ENCODE data around the gene PSME1. TPM values are rescaled to one million over a fixed set of nuclear protein-coding genes. Genes with fewer than 3 reads are reported as not detected.

Gene PSME1
- total and polyA plus RNA-seq, 4 experiments from 2014 or later, result 257 to 1,008 (median 624) TPM

GRCh38 chr14:24149302-24149969 is 13.4 kb downstream of the PSME1 start:
- Mint-ChIP-seq H3K4me3 (peak overlapping the region; percentile 31 to 98 (median 92)), H3K36me3 (peaks cover 27 to 58% of the 10 kb centered on the region in 2 donors), H3K27ac (peak overlapping the region in 2 of 7 donors; percentile 17 to 89), H3K27me3 (no peaks in the 10 kb centered on the region), H3K4me1 (peaks cover 26 to 61% (median 42%) of the 10 kb centered on the region in 4 donors), H3K9me3 (no peaks in the 10 kb centered on the region)
- H3K27ac ChIP-seq (ENCODE audit: low read depth, low read length), result peak overlapping the region; percentile 10
- no peak overlapping the region for H3K4me3 ChIP-seq (ENCODE audit: low read length in 2 of 2)
- no peak for DNase-seq
- peaks cover 46% of the 10 kb centered on the region for H3K4me1 ChIP-seq (ENCODE audit: insufficient read depth, low read length)
- intact Hi-C loops (cut with micrococcal nuclease), result loop anchor here (10.0 kb wide), 1 partner anchor 55 kb away; the partner anchor contains the start of gene PCK2
- no peaks in the 10 kb centered on the region for H3K9me3 ChIP-seq (ENCODE audit: control insufficient read depth in 1 of 2, low read length in 2 of 2)
- ChIA-PET CTCF (ENCODE audit: partially characterized antibody) (interaction anchor here (0.7 to 8.5 kb wide), 5 partner anchors 8 to 45 kb away, joined by 3 to 110 read pairs (median 3); partner anchors contain the start of genes EMC9 and IRF9), POLR2A (ENCODE audit: partially characterized antibody) (interaction anchor here (0.8 to 9.5 kb wide), 9 partner anchors 8 to 47 kb away, joined by 3 to 162 read pairs (median 16); partner anchors contain the start of genes DCAF11, EMC9, IPO4 and IRF9)
- peaks cover 43% of the 10 kb centered on the region for H3K36me3 ChIP-seq (ENCODE audit: insufficient read depth, low read length)
- no peaks in the 10 kb centered on the region for H3K27me3 ChIP-seq (ENCODE audit: insufficient read depth, low read length)

GRCh38 chr14:24150061-24150460 is 14.1 kb downstream of the PSME1 start:
- H3K36me3 Mint-ChIP-seq, result peaks cover 33 to 61% of the 10 kb centered on the region in 2 donors
- ChIA-PET CTCF (ENCODE audit: partially characterized antibody) (interaction anchor here (0.7 to 8.5 kb wide), 5 partner anchors 9 to 44 kb away, joined by 3 to 110 read pairs (median 3); partner anchors contain the start of genes EMC9, IRF9 and PSME1), POLR2A (ENCODE audit: partially characterized antibody) (interaction anchor here (0.8 to 9.5 kb wide), 10 partner anchors 8 to 66 kb away, joined by 3 to 162 read pairs (median 5); partner anchors contain the start of genes DCAF11, EMC9, IPO4 and IRF9)
- no peaks in the 10 kb centered on the region for H3K9me3 Mint-ChIP-seq
- peak overlapping the region in 1 of 7 donors; percentile 32 for H3K27ac Mint-ChIP-seq
- no peaks in the 10 kb centered on the region for H3K27me3 Mint-ChIP-seq
- H3K36me3 ChIP-seq (ENCODE audit: insufficient read depth, low read length), result peaks cover 43% of the 10 kb centered on the region
- H3K9me3 ChIP-seq (ENCODE audit: control insufficient read depth in 1 of 2, low read length in 2 of 2), result no peaks in the 10 kb centered on the region
- no peaks in the 10 kb centered on the region for H3K27me3 ChIP-seq (ENCODE audit: insufficient read depth, low read length)
- H3K4me3 Mint-ChIP-seq, result peak overlapping the region in 3 of 8 donors; percentile 20 to 58 (median 54)
- H3K4me1 ChIP-seq (ENCODE audit: insufficient read depth, low read length), result peaks cover 40% of the 10 kb centered on the region
- intact Hi-C loops (cut with micrococcal nuclease), result no loop called here
- no peak overlapping the region for H3K27ac ChIP-seq (ENCODE audit: low read depth, low read length)
- peaks cover 26 to 55% (median 38%) of the 10 kb centered on the region in 4 donors for H3K4me1 Mint-ChIP-seq
- H3K4me3 ChIP-seq (ENCODE audit: low read length in 2 of 2), result no peak overlapping the region
- no peak for DNase-seq

DNA sequence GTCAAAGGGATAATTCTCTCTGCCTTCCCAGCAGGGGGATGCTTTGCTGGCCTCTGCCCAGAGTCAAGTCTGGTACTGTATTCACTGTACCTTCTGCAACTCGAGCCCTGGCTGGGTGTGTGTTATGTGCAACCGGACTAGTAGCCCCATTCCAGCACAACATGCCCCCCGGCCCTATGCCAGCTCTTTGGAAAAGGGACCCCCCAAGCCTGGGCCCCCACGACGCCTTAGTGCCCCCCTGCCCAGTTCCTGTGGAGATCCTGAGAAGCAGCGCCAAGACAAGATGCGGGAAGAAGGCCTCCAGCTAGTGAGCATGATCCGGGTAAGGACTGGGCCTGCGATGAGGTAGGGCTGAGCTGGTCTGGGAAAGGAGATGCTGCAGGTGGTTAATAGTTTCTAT is 14.6 kb downstream of the PSME1 start:
- no peaks in the 10 kb centered on the region for H3K27me3 Mint-ChIP-seq
- peak overlapping the region in 4 of 8 donors; percentile 20 to 58 (median 48) for H3K4me3 Mint-ChIP-seq
- ChIA-PET POLR2A (ENCODE audit: partially characterized antibody) (interaction anchor here (0.5 to 9.5 kb wide), 10 partner anchors 8 to 66 kb away, joined by 4 to 162 read pairs (median 5); partner anchors contain the start of genes DCAF11, EMC9, IPO4 and IRF9), CTCF (ENCODE audit: partially characterized antibody) (interaction anchor here (1.0 to 8.5 kb wide), 5 partner anchors 10 to 44 kb away, joined by 3 to 110 read pairs (median 5); partner anchors contain the start of genes IRF9 and PSME1)
- H3K4me3 ChIP-seq (ENCODE audit: low read length in 2 of 2), result no peak overlapping the region
- no peaks in the 10 kb centered on the region for H3K9me3 Mint-ChIP-seq
- peak overlapping the region in 6 of 7 donors; percentile 15 to 74 (median 40) for H3K27ac Mint-ChIP-seq
- H3K36me3 Mint-ChIP-seq, result peaks cover 36 to 63% of the 10 kb centered on the region in 2 donors
- peaks cover 35% of the 10 kb centered on the region for H3K4me1 ChIP-seq (ENCODE audit: insufficient read depth, low read length)
- H3K9me3 ChIP-seq (ENCODE audit: control insufficient read depth in 1 of 2, low read length in 2 of 2), result no peaks in the 10 kb centered on the region
- H3K27ac ChIP-seq (ENCODE audit: low read depth, low read length), result no peak overlapping the region
- peaks cover 23 to 50% (median 34%) of the 10 kb centered on the region in 4 donors for H3K4me1 Mint-ChIP-seq
- H3K36me3 ChIP-seq (ENCODE audit: insufficient read depth, low read length), result peaks cover 43% of the 10 kb centered on the region
- DNase-seq, result no peak
- H3K27me3 ChIP-seq (ENCODE audit: insufficient read depth, low read length), result no peaks in the 10 kb centered on the region
- intact Hi-C loops (cut with micrococcal nuclease), result no loop called here

- POLR2A ChIA-PET (ENCODE audit: partially characterized antibody), result interaction anchor here (0.5 to 9.5 kb wide), 10 partner anchors 8 to 65 kb away, joined by 4 to 162 read pairs (median 5); partner anchors contain the start of genes DCAF11, EMC9, IPO4 and IRF9
- Histone ChIP-seq H3K27ac (ENCODE audit: low read depth, low read length) (no peak overlapping the region), H3K4me3 (ENCODE audit: low read length in 2 of 2) (no peak overlapping the region), H3K4me1 (ENCODE audit: insufficient read depth, low read length) (peaks cover 30% of the 10 kb centered on the region), H3K36me3 (ENCODE audit: insufficient read depth, low read length) (peaks cover 48% of the 10 kb centered on the region), H3K9me3 (ENCODE audit: control insufficient read depth in 1 of 2, low read length in 2 of 2) (no peaks in the 10 kb centered on the region), H3K27me3 (ENCODE audit: insufficient read depth, low read length) (no peaks in the 10 kb centered on the region)
- Mint-ChIP-seq H3K27me3 (no peaks in the 10 kb centered on the region), H3K36me3 (peaks cover 40 to 63% of the 10 kb centered on the region in 2 donors), H3K4me3 (peak overlapping the region in 1 of 8 donors; percentile 52), H3K27ac (peak overlapping the region in 5 of 7 donors; percentile 15 to 74 (median 31)), H3K9me3 (no peaks in the 10 kb centered on the region), H3K4me1 (peaks cover 19 to 46% (median 31%) of the 10 kb centered on the region in 4 donors)
- DNase-seq, result no peak
- CTCF ChIA-PET (ENCODE audit: partially characterized antibody), result interaction anchor here (1.3 to 8.5 kb wide), 3 partner anchors 9 to 42 kb away, joined by 5 to 110 read pairs (median 7); partner anchors contain the start of genes IRF9 and PSME1
- intact Hi-C loops (cut with micrococcal nuclease), result no loop called here
Measured at GRCh38 chr14:24150993-24151392, 15.0 kb downstream of the PSME1 start.

- peaks cover 52% of the 10 kb centered on the region for H3K36me3 ChIP-seq (ENCODE audit: insufficient read depth, low read length)
- H3K9me3 Mint-ChIP-seq, result no peaks in the 10 kb centered on the region
- intact Hi-C loops (cut with micrococcal nuclease), result no loop called here
- H3K27me3 ChIP-seq (ENCODE audit: insufficient read depth, low read length), result no peaks in the 10 kb centered on the region
- DNase-seq, result no peak
- H3K4me3 ChIP-seq (ENCODE audit: low read length in 2 of 2), result no peak overlapping the region
- no peak overlapping the region for H3K27ac ChIP-seq (ENCODE audit: low read depth, low read length)
- no peaks in the 10 kb centered on the region for H3K27me3 Mint-ChIP-seq
- H3K4me1 Mint-ChIP-seq, result peaks cover 18 to 40% (median 28%) of the 10 kb centered on the region in 4 donors
- peaks cover 27% of the 10 kb centered on the region for H3K4me1 ChIP-seq (ENCODE audit: insufficient read depth, low read length)
- no peaks in the 10 kb centered on the region for H3K9me3 ChIP-seq (ENCODE audit: control insufficient read depth in 1 of 2, low read length in 2 of 2)
- ChIA-PET CTCF (ENCODE audit: partially characterized antibody) (interaction anchor here (1.3 to 8.5 kb wide), 3 partner anchors 9 to 43 kb away, joined by 5 to 110 read pairs (median 7); partner anchors contain the start of genes IRF9 and PSME1), POLR2A (ENCODE audit: partially characterized antibody) (interaction anchor here (1.0 to 9.5 kb wide), 6 partner anchors 7 to 65 kb away, joined by 4 to 162 read pairs (median 11); partner anchors contain the start of genes DCAF11, EMC9, IRF9 and MDP1)
- H3K36me3 Mint-ChIP-seq, result peaks cover 40 to 59% of the 10 kb centered on the region in 2 donors
- H3K4me3 Mint-ChIP-seq, result no peak overlapping the region
- H3K27ac Mint-ChIP-seq, result peak overlapping the region in 4 of 7 donors; percentile 3 to 74 (median 28)
Measured at GRCh38 chr14:24151404-24152080, 15.5 kb downstream of the PSME1 start.

DNA sequence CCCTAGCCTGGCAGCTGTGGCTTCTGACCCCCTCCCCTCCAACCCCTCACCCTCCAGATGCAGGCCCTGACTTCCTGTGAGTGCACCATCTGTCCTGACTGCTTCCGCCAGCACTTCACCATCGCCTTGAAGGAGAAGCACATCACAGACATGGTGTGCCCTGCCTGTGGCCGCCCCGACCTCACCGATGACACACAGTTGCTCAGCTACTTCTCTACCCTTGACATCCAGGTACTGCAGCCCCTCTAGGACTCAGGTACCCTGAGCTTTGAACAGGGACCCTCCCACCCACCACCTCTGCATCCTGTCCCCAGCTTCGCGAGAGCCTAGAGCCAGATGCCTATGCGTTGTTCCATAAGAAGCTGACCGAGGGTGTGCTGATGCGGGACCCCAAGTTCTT is 19.1 kb downstream of the PSME1 start:
- DNase-seq, result no peak
- Mint-ChIP-seq H3K27ac (peak overlapping the region in 3 of 7 donors; percentile 13 to 73 (median 73)), H3K4me3 (no peak overlapping the region), H3K4me1 (peaks cover 2 to 20% (median 12%) of the 10 kb centered on the region in 4 donors), H3K36me3 (peaks cover 41 to 63% of the 10 kb centered on the region in 2 donors), H3K9me3 (no peaks in the 10 kb centered on the region), H3K27me3 (no peaks in the 10 kb centered on the region)
- POLR2A ChIA-PET (ENCODE audit: partially characterized antibody), result interaction anchor here (1.0 to 9.5 kb wide), 6 partner anchors 8 to 281 kb away, joined by 3 to 162 read pairs (median 4); partner anchors contain the start of genes DCAF11, EMC9, NRL and PSME2
- no peaks in the 10 kb centered on the region for H3K9me3 ChIP-seq (ENCODE audit: control insufficient read depth in 1 of 2, low read length in 2 of 2)
- H3K4me3 ChIP-seq (ENCODE audit: low read length in 2 of 2), result no peak overlapping the region
- peaks cover 4% of the 10 kb centered on the region for H3K4me1 ChIP-seq (ENCODE audit: insufficient read depth, low read length)
- H3K36me3 ChIP-seq (ENCODE audit: insufficient read depth, low read length), result peaks cover 64% of the 10 kb centered on the region
- no peaks in the 10 kb centered on the region for H3K27me3 ChIP-seq (ENCODE audit: insufficient read depth, low read length)
- CTCF ChIA-PET (ENCODE audit: partially characterized antibody), result interaction anchor here (0.7 to 2.0 kb wide), 5 partner anchors 9 to 105 kb away, joined by 3 to 5 read pairs (median 3); partner anchors contain the start of gene PSME2
- no peak overlapping the region for H3K27ac ChIP-seq (ENCODE audit: low read depth, low read length)
- intact Hi-C loops (cut with micrococcal nuclease), result no loop called here
